Astrocyte of the cerebellum (primary cell): ENCODE results near the gene TANC1.
A peak's percentile ranks its signal among the peaks of the same experiment; 100 is the strongest.

Experiments used
- DNase-seq: peaks from one replicate; pipeline ENCODE4 v3.0.0-alpha.2; 2011; ENCODE audit warnings: low read depth
- H3K4me3 ChIP-seq: 2 replicates; pipeline ENCODE4 v1.5.1; 2011; ENCODE audit warnings: mild to moderate bottlenecking, low read depth, low read length, moderate library complexity
- in situ Hi-C: cut with HindIII; loops from 2 replicates; pipeline ENCODE4 v1.10.0; 2017; ENCODE audit warnings: low sequenced_read_pairs
- TF ChIP-seq, protein P1 (sequence below): IDR thresholded peaks from 2 replicates; pipeline ENCODE4 v1.5.1; 2012; ENCODE audit warnings: low read length, low read depth, moderate library complexity, mild to moderate bottlenecking; ENCODE audit errors: missing control alignments

Gene TANC1

GRCh38 chr2:158975271-158975921 lies 7.0 kb downstream of the TANC1 start:
- in situ Hi-C loops, result loop anchor here (10.0 kb wide), 1 partner anchor 79 kb away; no protein-coding TSS in a partner anchor
- DNase-seq, result no peak
- TF ChIP-seq, protein P1, sequence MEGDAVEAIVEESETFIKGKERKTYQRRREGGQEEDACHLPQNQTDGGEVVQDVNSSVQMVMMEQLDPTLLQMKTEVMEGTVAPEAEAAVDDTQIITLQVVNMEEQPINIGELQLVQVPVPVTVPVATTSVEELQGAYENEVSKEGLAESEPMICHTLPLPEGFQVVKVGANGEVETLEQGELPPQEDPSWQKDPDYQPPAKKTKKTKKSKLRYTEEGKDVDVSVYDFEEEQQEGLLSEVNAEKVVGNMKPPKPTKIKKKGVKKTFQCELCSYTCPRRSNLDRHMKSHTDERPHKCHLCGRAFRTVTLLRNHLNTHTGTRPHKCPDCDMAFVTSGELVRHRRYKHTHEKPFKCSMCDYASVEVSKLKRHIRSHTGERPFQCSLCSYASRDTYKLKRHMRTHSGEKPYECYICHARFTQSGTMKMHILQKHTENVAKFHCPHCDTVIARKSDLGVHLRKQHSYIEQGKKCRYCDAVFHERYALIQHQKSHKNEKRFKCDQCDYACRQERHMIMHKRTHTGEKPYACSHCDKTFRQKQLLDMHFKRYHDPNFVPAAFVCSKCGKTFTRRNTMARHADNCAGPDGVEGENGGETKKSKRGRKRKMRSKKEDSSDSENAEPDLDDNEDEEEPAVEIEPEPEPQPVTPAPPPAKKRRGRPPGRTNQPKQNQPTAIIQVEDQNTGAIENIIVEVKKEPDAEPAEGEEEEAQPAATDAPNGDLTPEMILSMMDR, result no peak
- no peak overlapping the region for H3K4me3 ChIP-seq

GRCh38 chr2:158979772-158980171 lies 11.3 kb downstream of the TANC1 start:
- no peak for DNase-seq
- in situ Hi-C loops, result loop anchor here (10.0 kb wide), 1 partner anchor 75 kb away; no protein-coding TSS in a partner anchor
- H3K4me3 ChIP-seq, result no peak overlapping the region
- TF ChIP-seq, protein P1, result no peak

GRCh38 chr2:158984604-158985135 lies 16.2 kb downstream of the TANC1 start:
- TF ChIP-seq, protein P1, result no peak
- no peak overlapping the region for H3K4me3 ChIP-seq
- in situ Hi-C loops, result no loop called here
- DNase-seq, result no peak

GRCh38 chr2:158988501-158988900 lies 20.1 kb downstream of the TANC1 start:
- TF ChIP-seq, protein P1, result no peak
- no peak overlapping the region for H3K4me3 ChIP-seq
- in situ Hi-C loops, result no loop called here
- no peak for DNase-seq

GRCh38 chr2:158989165-158989564 lies 20.7 kb downstream of the TANC1 start:
- TF ChIP-seq, protein P1, result no peak
- no peak for DNase-seq
- in situ Hi-C loops, result no loop called here
- H3K4me3 ChIP-seq, result no peak overlapping the region

GRCh38 chr2:158990397-158991214 lies 22.2 kb downstream of the TANC1 start:
- no peak overlapping the region for H3K4me3 ChIP-seq
- DNase-seq, result peak; percentile 93
- in situ Hi-C loops, result no loop called here
- TF ChIP-seq, protein P1, result no peak
